Heart right ventricle (tissue), 16 donors: ENCODE data around the gene GFM1. TPM values are rescaled to one million over a fixed set of nuclear protein-coding genes. Genes with fewer than 3 reads are reported as not detected.

Source experiments
- ATAC-seq, 8 donors: fragments of 200-7000 bp; cut with Tn5 transposase; one replicate each; pipeline ENCODE4 v1.9.1; 2020; ENCODE audit warnings: mild to moderate bottlenecking in 8 of 8, moderate library complexity in 8 of 8, moderate number of reproducible peaks in 1 of 8
- DNase-seq, 2 donors: peaks; one replicate each; pipeline ENCODE4 v3.0.0-alpha.2; 2020
- H3K27ac ChIP-seq, 10 donors: fragments of 200-600 bp; sonication (generic) in 2 of 10; one replicate each; pipeline versions ENCODE4 v1.5.0 to v1.8.0; 2020 to 2022; ENCODE audit warnings: mild to moderate bottlenecking in 3 of 10
- H3K27me3 ChIP-seq, 7 donors: fragments of 200-600 bp; one replicate each; pipeline ENCODE4 v1.8.0; 2021 to 2022; ENCODE audit warnings: mild to moderate bottlenecking in 2 of 7
- H3K36me3 ChIP-seq, 9 donors: fragments of 200-600 bp; sonication (generic) in 1 of 9; one replicate each; pipeline versions ENCODE4 v1.5.0 to v1.8.0; 2020 to 2022; ENCODE audit warnings: mild to moderate bottlenecking in 2 of 9
- H3K4me1 ChIP-seq, 9 donors: fragments of 200-600 bp; sonication (generic) in 1 of 9; one replicate each; pipeline versions ENCODE4 v1.5.0 to v1.8.0; 2020 to 2022; ENCODE audit warnings: mild to moderate bottlenecking in 4 of 9
- H3K4me3 ChIP-seq, 10 donors: fragments of 200-600 bp; sonication (generic) in 2 of 10; one replicate each; pipeline versions ENCODE4 v1.5.0 to v1.8.0; 2020 to 2022; ENCODE audit warnings: mild to moderate bottlenecking in 7 of 10, moderate library complexity in 2 of 10
- H3K9me3 ChIP-seq, 11 donors: fragments of 200-600 bp in 10 of 11; sonication (generic) in 2 of 11; one replicate each; pipeline versions ENCODE4 v1.5.0 to v1.8.0; 2013 to 2022; ENCODE audit warnings: mild to moderate bottlenecking in 2 of 11, control low read depth in 1 of 11, moderate library complexity in 1 of 11
- CTCF ChIP-seq, 9 donors: fragments of 200-600 bp; sonication (generic) in 2 of 9; IDR thresholded peaks; one replicate each; pipeline versions ENCODE4 v1.5.0 to v1.8.0; 2021 to 2022; ENCODE audit warnings: antibody characterized with exemption in 9 of 9, mild to moderate bottlenecking in 5 of 9, moderate library complexity in 1 of 9
- WGBS, 2 donors: extraction: QIAGEN DNeasy Blood & Tissue Kit; methylation state at CpG; one replicate each; pipeline ENCODE4 v1.1.7; 2013; ENCODE audit warnings: inconsistent platforms in 1 of 2; 5-methylcytosine and 5-hydroxymethylcytosine counted together
- intact Hi-C, 10 donors: fragments of 100-400 bp; cut with DNase I; formaldehyde crosslinking; loops; one replicate each; pipeline versions ENCODE4 v1.11.1 to v1.14.2; 2022
- polyA plus RNA-seq, 2 donors: library from polyadenylated mRNA; stranded (reverse); fragments of 200-250 nt; gene quantifications; one replicate each; pipeline ENCODE4 v1.2.3, GENCODE V29; 2013
- total RNA-seq, 10 donors: library from RNA; stranded (reverse); fragmentation: NEBNext Ultra II Directional in 3 of 10; extraction: Animal tissue kit (Norgen Biotek cat#: 25700) in 3 of 10; gene quantifications; one replicate each; pipeline versions ENCODE4 v1.2.1 to v1.2.4, GENCODE V29; 2021 to 2023
- donor health status: Arrhythmogenic right ventricular cardiomyopathy.
- donor health status: ischemic (EF 13 %, LVEDD 7.1; RV severe dilation, severe dysfunction).
- donor health status: healthy with polysubstance abuse.
- donor health status: DM: no; HTN: yes; CAD: no.
- donor health status: DM: no; HTN: no; CAD: no.
- donor health status: ischemic (EF 25% LVEDD 6.9; RV normal size, moderate dysfunction).
- donor health status: ischemic (EF 25% LVEDD 5.7; RV mildly dilated, moderate dysfunction).
- donor health status: healthy.
- donor health status: DM: yes; HTN: yes; CAD: no.
- donor health status: Ischemic cardiomyopathy.
- donor health status: ischemic (EF 35%, LVEDD 5.7; RV mildly dilated, moderate dysfunction).
- donor health status: nonischemic (EF 11% LVEDD 7.7; RV severe dilation, severe dysfunction).
- donor health status: DM: yes; HTN: yes; CAD: no.
- donor health status: PGD.
- donor health status: ischemic (EF 29% LVEDD 5.4; RV normal size, mild dysfunction).
- donor health status: nonischemic (EF 23%, LVEDD 6.1; RV moderate dilation, normal function).

Gene GFM1
- total and polyA plus RNA-seq, 12 donors, result 15.1 to 86.4 (median 68.7) TPM

DNA sequence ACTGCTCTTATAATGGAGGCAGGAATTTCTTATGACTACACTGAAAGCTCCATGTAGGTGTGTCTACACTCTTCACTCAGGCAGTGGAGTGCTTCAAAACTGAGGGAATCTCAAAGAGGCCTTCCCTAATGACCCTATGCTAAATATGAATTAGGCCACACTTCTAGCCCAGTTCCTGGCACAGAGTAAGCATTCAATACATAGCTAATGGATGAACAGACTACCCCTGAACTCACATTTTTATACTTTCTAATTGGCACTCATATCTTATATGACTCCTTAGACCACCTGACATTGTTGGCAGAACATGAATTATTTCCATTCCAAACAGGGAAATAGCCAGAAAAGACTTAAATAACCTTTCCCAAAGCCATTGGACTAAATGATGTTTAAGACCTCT lies 84.5 kb downstream of the GFM1 start:
- Histone ChIP-seq H3K4me3 (no peak overlapping the region), H3K27ac (no peak overlapping the region), H3K36me3 (no peaks in the 10 kb centered on the region), H3K4me1 (peaks cover 6 to 55% (median 36%) of the 10 kb centered on the region in 9 donors), H3K9me3 (no peaks in the 10 kb centered on the region), H3K27me3 (no peaks in the 10 kb centered on the region)
- no peak for DNase-seq
- intact Hi-C loops, result loop anchor here in 6 of 10 donors (1.0 to 10.0 kb wide), 5 partner anchors 60 to 64 kb away; no protein-coding TSS in a partner anchor
- no peak for TF ChIP-seq CTCF (IDR thresholded peaks at IDR 0.05)
- ATAC-seq, result no peak

DNA sequence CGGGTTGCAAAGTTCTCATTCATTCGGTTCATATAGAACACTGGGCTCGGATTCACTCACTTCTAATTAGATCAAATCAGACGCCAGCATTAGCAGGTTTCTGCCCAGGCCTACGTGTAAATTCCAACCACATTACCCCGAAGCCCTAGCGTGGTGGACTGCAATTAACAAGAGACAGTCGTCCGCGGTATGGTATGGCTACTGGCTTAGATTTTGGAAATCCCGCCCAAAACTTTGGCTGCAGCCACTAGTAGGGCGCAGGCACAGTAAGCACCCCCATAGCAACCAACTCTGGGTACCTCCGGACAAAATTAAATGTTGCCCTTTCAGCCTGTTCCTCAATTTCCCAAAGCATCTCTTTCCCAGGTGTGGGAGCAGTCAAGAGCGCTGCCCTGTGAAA lies 87.2 kb downstream of the GFM1 start:
- H3K4me1 ChIP-seq, result peaks cover 6 to 36% (median 21%) of the 10 kb centered on the region in 9 donors
- WGBS, 2 donors, result 60 to 63% methylated on average over 14 of the region's 14 CpGs
- intact Hi-C loops, result loop anchor here in 2 of 10 donors (5.0 kb wide), 2 partner anchors 36 to 41 kb away; no protein-coding TSS in a partner anchor
- DNase-seq (no peak), ATAC-seq (no peak)
- H3K27me3 ChIP-seq, result no peaks in the 10 kb centered on the region
- TF ChIP-seq CTCF (IDR thresholded peaks at IDR 0.05), result no peak
- H3K36me3 ChIP-seq, result no peaks in the 10 kb centered on the region
- peaks cover 0 to 15% (median 8%) of the 10 kb centered on the region in 11 donors for H3K9me3 ChIP-seq
- peak overlapping the region in 9 of 10 donors; percentile 55 to 68 (median 61) for H3K4me3 ChIP-seq
- peak overlapping the region in 7 of 10 donors; percentile 56 to 77 (median 69) for H3K27ac ChIP-seq

GRCh38 chr3:158731938-158732855 lies 87.9 kb downstream of the GFM1 start, which contains the start of gene RARRES1:
TSS of gene RARRES1 (minus strand) at chr3:158732457. CDS start at chr3:158732415, 42 bp downstream.
- 2 to 3% methylated on average over 95 to 101 of the region's 101 CpGs for WGBS, 2 donors
- ATAC-seq, result peak; percentile 55 to 89 (median 74)
- no peaks in the 10 kb centered on the region for H3K27me3 ChIP-seq
- intact Hi-C loops, result loop anchor here in 2 of 10 donors (5.0 kb wide), 2 partner anchors 35 to 40 kb away; no protein-coding TSS in a partner anchor
- peak in 3 of 9 donors; percentile 18 to 41 (median 31) for TF ChIP-seq CTCF (IDR thresholded peaks at IDR 0.05)
- H3K4me1 ChIP-seq, result peaks cover 6 to 35% (median 20%) of the 10 kb centered on the region in 9 donors
- H3K36me3 ChIP-seq, result peaks cover 0 to 5% (median 0%) of the 10 kb centered on the region in 9 donors
- H3K4me3 ChIP-seq, result peak within 1 kb of the TSS; percentile 40 to 68 (median 61)
- peak within 1 kb of the TSS; percentile 27 to 77 (median 64) for H3K27ac ChIP-seq
- H3K9me3 ChIP-seq, result peaks cover 0 to 15% (median 8%) of the 10 kb centered on the region in 11 donors
- DNase-seq, result peak; percentile 55 to 72

- H3K27me3 ChIP-seq, result no peaks in the 10 kb centered on the region
- WGBS, 2 donors, result 60 to 68% methylated on average over 15 of the region's 15 CpGs
- H3K4me3 ChIP-seq, result peak overlapping the region; percentile 40 to 68 (median 61)
- ATAC-seq (peak in 3 of 8 donors; percentile 13 to 20 (median 20)), DNase-seq (no peak)
- intact Hi-C loops, result loop anchor here in 2 of 10 donors (5.0 kb wide), 2 partner anchors 34 to 39 kb away; no protein-coding TSS in a partner anchor
- H3K4me1 ChIP-seq, result peaks cover 6 to 28% (median 16%) of the 10 kb centered on the region in 9 donors
- peaks cover 0 to 5% (median 0%) of the 10 kb centered on the region in 9 donors for H3K36me3 ChIP-seq
- peaks cover 0 to 15% (median 8%) of the 10 kb centered on the region in 11 donors for H3K9me3 ChIP-seq
- peak overlapping the region in 9 of 10 donors; percentile 27 to 77 (median 67) for H3K27ac ChIP-seq
- TF ChIP-seq CTCF (IDR thresholded peaks at IDR 0.05), result no peak
These were observed 88.5 kb downstream of the GFM1 start for GRCh38 chr3:158732856-158733200.
